Transverse colon (tissue), 4 donors: ENCODE measurements around the gene EGFR.

ENCODE experiments used
- EP300 ChIP-seq: sonication (generic); formaldehyde crosslinking; IDR thresholded peaks from one replicate; pipeline ENCODE4 v1.6.1; 2017; ENCODE audit warnings: antibody characterized with exemption, low read depth
- POLR2A ChIP-seq: fragments of 450-650 bp; IDR thresholded peaks from one replicate; pipeline ENCODE4 v1.6.1; 2016; ENCODE audit warnings: antibody characterized with exemption, mild to moderate bottlenecking, moderate library complexity
- POLR2AphosphoS5 ChIP-seq, 3 donors: sonication (generic); formaldehyde crosslinking; IDR thresholded peaks; one replicate each; pipeline ENCODE4 v1.6.1; 2016; ENCODE audit warnings: antibody characterized with exemption in 3 of 3
- TF ChIP-seq, protein P1 (sequence below), 5 experiments: fragments of 200-600 bp in 3 of 5; fragments of 450-650 bp in 2 of 5; sonication (generic) in 3 of 5; IDR thresholded peaks; 1 replicate in 2 of 5; 2 replicates in 3 of 5; pipeline ENCODE4 v1.5.1; 2016 to 2017; ENCODE audit warnings: antibody characterized with exemption in 5 of 5, inconsistent platforms in 3 of 5, mild to moderate bottlenecking in 2 of 5, moderate library complexity in 1 of 5

- no peak for TF ChIP-seq EP300
- TF ChIP-seq, protein P1, sequence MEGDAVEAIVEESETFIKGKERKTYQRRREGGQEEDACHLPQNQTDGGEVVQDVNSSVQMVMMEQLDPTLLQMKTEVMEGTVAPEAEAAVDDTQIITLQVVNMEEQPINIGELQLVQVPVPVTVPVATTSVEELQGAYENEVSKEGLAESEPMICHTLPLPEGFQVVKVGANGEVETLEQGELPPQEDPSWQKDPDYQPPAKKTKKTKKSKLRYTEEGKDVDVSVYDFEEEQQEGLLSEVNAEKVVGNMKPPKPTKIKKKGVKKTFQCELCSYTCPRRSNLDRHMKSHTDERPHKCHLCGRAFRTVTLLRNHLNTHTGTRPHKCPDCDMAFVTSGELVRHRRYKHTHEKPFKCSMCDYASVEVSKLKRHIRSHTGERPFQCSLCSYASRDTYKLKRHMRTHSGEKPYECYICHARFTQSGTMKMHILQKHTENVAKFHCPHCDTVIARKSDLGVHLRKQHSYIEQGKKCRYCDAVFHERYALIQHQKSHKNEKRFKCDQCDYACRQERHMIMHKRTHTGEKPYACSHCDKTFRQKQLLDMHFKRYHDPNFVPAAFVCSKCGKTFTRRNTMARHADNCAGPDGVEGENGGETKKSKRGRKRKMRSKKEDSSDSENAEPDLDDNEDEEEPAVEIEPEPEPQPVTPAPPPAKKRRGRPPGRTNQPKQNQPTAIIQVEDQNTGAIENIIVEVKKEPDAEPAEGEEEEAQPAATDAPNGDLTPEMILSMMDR (IDR thresholded peaks at IDR 0.05) = no peak
- TF ChIP-seq POLR2A = no peak
- TF ChIP-seq POLR2AphosphoS5 (IDR thresholded peaks at IDR 0.05) = peak; percentile 9 to 71 (median 51)
Measured at GRCh38 chr7:55065079-55065478, 46.3 kb downstream of the EGFR start.
